ENCODE measurements around the gene MTF2. TPM values are rescaled to one million over a fixed set of nuclear protein-coding genes. Genes with fewer than 3 reads are reported as not detected.

Gene MTF2
- total and polyA plus RNA-seq, 9 of the 15 experiments (the other 6 are each of a cell fraction or from before 2014, with no cell fraction given) = 29.3 to 124 (median 57.7) TPM

- H3K4me1 ChIP-seq (replicated peaks in 1 of 2; ENCODE audit: control insufficient read depth in 2 of 2, insufficient read depth in 2 of 2, low read length in 2 of 2) = no peaks in the 10 kb centered on the region
- H3K27me3 ChIP-seq (ENCODE audit: control insufficient read depth in 2 of 2, insufficient read depth in 2 of 2, low read length in 2 of 2) = no peaks in the 10 kb centered on the region
- no peak overlapping the region for H2AFZ ChIP-seq (ENCODE audit: low read depth, low read length)
- in situ Hi-C loops (cut with MboI) (no loop called here), intact Hi-C loops (cut with micrococcal nuclease) (no loop called here)
- peaks cover 20% of the 10 kb centered on the region; the same call in 1 of the 3 replicates for H3K36me3 ChIP-seq (ENCODE audit: control insufficient read depth, insufficient read depth, low read length)
- H3K4me3 ChIP-seq = no peak overlapping the region
- WGBS (ENCODE audit: insufficient coverage, low coverage, missing lambda C conversion rate) = 70% methylated on average over 2 of the region's 2 CpGs
- no peaks in the 10 kb centered on the region for H3K9me3 ChIP-seq (replicated peaks; ENCODE audit: control insufficient read depth, insufficient read depth, low read depth, low read length)
- TF ChIP-seq STAG1 (CRISPR knock-in tag; IDR thresholded peaks at IDR 0.05; ENCODE audit: borderline replicate concordance) = no peak
- FAIRE-seq = peak; percentile 64
- no peak overlapping the region for H3K27ac ChIP-seq (ENCODE audit: extremely low read depth, low read depth, low read length)
- ATAC-seq = peak; percentile 67
- no peaks in the 10 kb centered on the region; the same call in 1 of the 2 replicates for H4K20me1 ChIP-seq (replicated peaks; ENCODE audit: control insufficient read depth, insufficient read depth, low read length)
- BruUV-seq (replicated peaks) = no TSS peak
- H3K79me2 ChIP-seq (ENCODE audit: control insufficient read depth, insufficient read depth, low read length) = peaks cover 98% of the 10 kb centered on the region
- ChIA-PET CTCF (ENCODE audit: low intra/inter-chr PET ratio) (no interaction called here), POLR2A (interaction anchor here (10.6 kb wide), 1 partner anchor 13 kb away, joined by 71 read pairs; the partner anchor contains the start of gene MTF2)
- no peaks in the 10 kb centered on the region for H3K9me1 ChIP-seq (ENCODE audit: control insufficient read depth, insufficient read depth, low read length)
- no peak for DNase-seq (ENCODE audit: extremely low read depth in 1 of 4, low spot score in 3 of 4)
- no peak overlapping the region for H3K9ac ChIP-seq (ENCODE audit: insufficient read depth in 1 of 2, low read depth in 2 of 2, low read length in 2 of 2)
- H3K4me2 ChIP-seq (ENCODE audit: insufficient read depth, low read length) = no peak overlapping the region
Measured at GRCh38 chr1:93093332-93094006, 14.4 kb downstream of the MTF2 start.

GRCh38 chr1:93095804-93096585, 16.9 kb downstream of the MTF2 start:
- 75% methylated on average over 6 of the region's 6 CpGs for WGBS (ENCODE audit: insufficient coverage, low coverage, missing lambda C conversion rate)
- Histone ChIP-seq H3K4me2 (ENCODE audit: insufficient read depth, low read length) (no peak overlapping the region), H4K20me1 (replicated peaks; ENCODE audit: control insufficient read depth, insufficient read depth, low read length) (peaks cover 12% of the 10 kb centered on the region), H3K79me2 (ENCODE audit: control insufficient read depth, insufficient read depth, low read length) (peaks cover 98% of the 10 kb centered on the region), H3K27me3 (ENCODE audit: control insufficient read depth in 2 of 2, insufficient read depth in 2 of 2, low read length in 2 of 2) (no peaks in the 10 kb centered on the region), H2AFZ (ENCODE audit: low read depth, low read length) (no peak overlapping the region), H3K4me1 (replicated peaks in 1 of 2; ENCODE audit: control insufficient read depth in 2 of 2, insufficient read depth in 2 of 2, low read length in 2 of 2) (no peaks in the 10 kb centered on the region), H3K4me3 (no peak overlapping the region), H3K27ac (ENCODE audit: extremely low read depth, low read depth, low read length) (no peak overlapping the region), H3K9me3 (replicated peaks; ENCODE audit: control insufficient read depth, insufficient read depth, low read depth, low read length) (no peaks in the 10 kb centered on the region), H3K9me1 (ENCODE audit: control insufficient read depth, insufficient read depth, low read length) (no peaks in the 10 kb centered on the region), H3K36me3 (ENCODE audit: control insufficient read depth, insufficient read depth, low read length) (peaks cover 22% of the 10 kb centered on the region; the same call in 2 of the 3 replicates), H3K9ac (ENCODE audit: insufficient read depth in 1 of 2, low read depth in 2 of 2, low read length in 2 of 2) (no peak overlapping the region)
- CTCF ChIA-PET (ENCODE audit: low intra/inter-chr PET ratio) = no interaction called here
- TF ChIP-seq PREB (CRISPR knock-in tag; IDR thresholded peaks at IDR 0.05) = no peak
- in situ Hi-C loops (cut with MboI) (no loop called here), intact Hi-C loops (cut with micrococcal nuclease) (no loop called here)
- no peak for DNase-seq (ENCODE audit: extremely low read depth in 1 of 4, low spot score in 3 of 4)
- ATAC-seq = no peak
- no peak for FAIRE-seq
- POLR2A ChIA-PET = interaction anchor here (0.8 to 10.6 kb wide), 7 partner anchors 9 to 53 kb away, joined by 3 to 71 read pairs (median 3); partner anchors contain the start of gene MTF2
- no TSS peak for BruUV-seq (replicated peaks)

All from K562 (cell line).